GM23338 (cell line): ENCODE measurements around the gene GYPC. TPM values are rescaled to one million over a fixed set of nuclear protein-coding genes. Genes with fewer than 3 reads are reported as not detected.

Source experiments
- ATAC-seq: fragments of 200-7000 bp; cut with Tn5 transposase; 3 replicates; pipeline ENCODE4 v1.9.1; 2020
- DNase-seq: peaks from one replicate; pipeline ENCODE4 v3.0.0-alpha.2; 2015; ENCODE audit warnings: low spot score
- H2AFZ ChIP-seq: fragments of 200-600 bp; sonication (generic); 2 replicates; pipeline ENCODE4 v1.8.0; 2016; ENCODE audit warnings: antibody characterized with exemption, mild to moderate bottlenecking, moderate library complexity
- H3F3A ChIP-seq: fragments of 200-600 bp; sonication (generic); replicated peaks from 2 replicates; pipeline ENCODE4 v1.8.0; 2017; ENCODE audit warnings: antibody characterized with exemption, mixed run types, low read depth
- H3K27ac ChIP-seq: fragments of 200-600 bp; sonication (generic); 2 replicates; pipeline ENCODE4 v1.6.1; 2016; ENCODE audit warnings: low read depth
- H3K27me3 ChIP-seq: fragments of 200-600 bp; sonication (generic); 2 replicates; pipeline ENCODE4 v1.8.0; 2016; ENCODE audit warnings: mild to moderate bottlenecking, mixed run types, moderate library complexity; ENCODE audit not compliant: insufficient read depth
- H3K36me3 ChIP-seq: fragments of 200-600 bp; sonication (generic); 2 replicates; pipeline ENCODE4 v1.8.0; 2016; ENCODE audit warnings: mild to moderate bottlenecking; ENCODE audit not compliant: insufficient read depth
- H3K4me1 ChIP-seq: fragments of 200-600 bp; sonication (generic); 2 replicates; pipeline ENCODE4 v1.8.0; 2016; ENCODE audit warnings: mild to moderate bottlenecking, moderate library complexity; ENCODE audit not compliant: insufficient read depth
- H3K4me2 ChIP-seq: fragments of 200-600 bp; sonication (generic); 2 replicates; pipeline ENCODE4 v1.7.1; 2017; ENCODE audit warnings: mixed run types
- H3K4me3 ChIP-seq: fragments of 200-600 bp; sonication (generic); 2 replicates; pipeline ENCODE4 v1.6.1; 2016; ENCODE audit warnings: mixed run types
- H3K79me2 ChIP-seq: fragments of 200-600 bp; sonication (generic); replicated peaks from 2 replicates; pipeline ENCODE4 v1.8.0; 2017; ENCODE audit warnings: mild to moderate bottlenecking; ENCODE audit not compliant: insufficient read depth
- H3K9me2 ChIP-seq: fragments of 200-600 bp; sonication (generic); 2 replicates; pipeline ENCODE4 v1.8.0; 2017; ENCODE audit not compliant: insufficient read depth
- H4K20me1 ChIP-seq: fragments of 200-600 bp; sonication (generic); replicated peaks from 2 replicates; pipeline ENCODE4 v1.8.0; 2017; ENCODE audit warnings: mild to moderate bottlenecking; ENCODE audit not compliant: insufficient read depth
- H3K27ac Mint-ChIP-seq: 2 replicates; pipeline ENCODE4 v1.8.0; 2020; ENCODE audit warnings: inconsistent platforms, mild to moderate bottlenecking, moderate library complexity, mixed read lengths
- H3K27me3 Mint-ChIP-seq: 3 replicates; pipeline ENCODE4 v1.8.0; 2022; ENCODE audit warnings: low read depth, mild to moderate bottlenecking, moderate library complexity, mixed read lengths, inconsistent platforms; ENCODE audit not compliant: insufficient read depth, poor library complexity
- H3K36me3 Mint-ChIP-seq: 3 replicates; pipeline ENCODE4 v1.8.0; 2021; ENCODE audit warnings: low read depth, mild to moderate bottlenecking, inconsistent platforms, moderate library complexity, mixed read lengths
- H3K4me1 Mint-ChIP-seq: 3 replicates; pipeline ENCODE4 v1.8.0; 2020; ENCODE audit warnings: mild to moderate bottlenecking, inconsistent platforms, mixed read lengths
- H3K4me3 Mint-ChIP-seq: 3 replicates; pipeline ENCODE4 v1.8.0; 2021; ENCODE audit warnings: moderate library complexity, mild to moderate bottlenecking, inconsistent platforms, mixed read lengths
- H3K9me3 Mint-ChIP-seq: 3 replicates; pipeline ENCODE4 v1.8.0; 2020; ENCODE audit warnings: moderate library complexity, mild to moderate bottlenecking, inconsistent platforms, mixed read lengths
- ETS1 ChIP-seq: IDR thresholded peaks from 2 replicates; pipeline ENCODE4 v1.6.1; 2016; ENCODE audit warnings: antibody characterized with exemption
- EZH2phosphoT487 ChIP-seq: fragments of 200-600 bp; sonication (generic); IDR thresholded peaks from one replicate; pipeline ENCODE4 v1.8.1; 2018; ENCODE audit warnings: antibody characterized with exemption; ENCODE audit not compliant: unreplicated experiment
- POLR2AphosphoS5 ChIP-seq: IDR thresholded peaks from 2 replicates; pipeline ENCODE4 v1.6.1; 2016; ENCODE audit warnings: antibody characterized with exemption, low read depth
- STAT1 ChIP-seq: IDR thresholded peaks from one replicate; pipeline ENCODE4 v1.6.1; 2016; ENCODE audit warnings: antibody characterized with exemption; ENCODE audit not compliant: unreplicated experiment
- ZNF114 ChIP-seq: fragments of 250-450 bp; sonication (Bioruptor Pico); IDR thresholded peaks from 2 replicates; pipeline ENCODE4 v1.5.0; 2020; ENCODE audit warnings: mild to moderate bottlenecking, moderate library complexity
- ZNF331 ChIP-seq: fragments of 250-450 bp; sonication (Bioruptor Pico); IDR thresholded peaks from 2 replicates; pipeline ENCODE4 v1.5.0; 2020; ENCODE audit warnings: low read depth, mild to moderate bottlenecking, moderate library complexity
- ZNF462 ChIP-seq: fragments of 250-450 bp; sonication (Bioruptor Pico); IDR thresholded peaks from 2 replicates; pipeline ENCODE4 v1.5.0; 2020; ENCODE audit warnings: mild to moderate bottlenecking, moderate library complexity
- polyA plus RNA-seq: library from polyadenylated mRNA; unstranded; fragments of >200 nt; fragmentation: Nextera tagmentation; extraction: Ambion mirVana; gene quantifications from 2 replicates; pipeline ENCODE4 v1.2.1, GENCODE V29; 2016
- total RNA-seq: library from RNA; depleted of rRNA; stranded (reverse); fragments of >200 nt; shearing (Covaris generic); gene quantifications from 2 replicates; pipeline ENCODE4 v1.2.3, GENCODE V29; 2014

The GYPC gene
- total and polyA plus RNA-seq, 2 experiments from 2014 or later: 19.6 to 29.7 TPM

GRCh38 chr2:126700677-126701076, 44.7 kb downstream of the GYPC start (continued):
- TF ChIP-seq ZNF462 (CRISPR knock-in tag) (no peak), STAT1 (no peak), POLR2AphosphoS5 (no peak), ZNF331 (CRISPR knock-in tag) (no peak), ZNF114 (no peak), EZH2phosphoT487 (no peak)

- TF ChIP-seq ZNF114 (no peak), ETS1 (no peak)
- H3K4me2 ChIP-seq: no peak overlapping the region
- ATAC-seq: no peak
- no peaks in the 10 kb centered on the region for H3K79me2 ChIP-seq
- H3K4me1 ChIP-seq: peaks cover 30% of the 10 kb centered on the region
- H2AFZ ChIP-seq: no peak overlapping the region
- DNase-seq: no peak
- Mint-ChIP-seq H3K27ac (no peak overlapping the region), H3K4me1 (peaks cover 38% of the 10 kb centered on the region), H3K36me3 (peaks cover 9% of the 10 kb centered on the region; the same call in 2 of the 3 replicates), H3K27me3 (peaks cover 3% of the 10 kb centered on the region), H3K9me3 (peaks cover 18% of the 10 kb centered on the region), H3K4me3 (no peak overlapping the region)
- no peaks in the 10 kb centered on the region for H3F3A ChIP-seq
- H3K36me3 ChIP-seq: no peaks in the 10 kb centered on the region
- no peaks in the 10 kb centered on the region for H4K20me1 ChIP-seq
- no peak overlapping the region for H3K4me3 ChIP-seq
- H3K27me3 ChIP-seq: no peaks in the 10 kb centered on the region
- H3K27ac ChIP-seq: no peak overlapping the region
- H3K9me2 ChIP-seq: peaks cover 12% of the 10 kb centered on the region
These were observed 47.4 kb downstream of the GYPC start for GRCh38 chr2:126703311-126703710.
